HG03460 (cell line): Measurements from ENCODE around the gene ALKBH6.

Experiments used
- ATAC-seq: cut with Tn5 transposase; IDR thresholded peaks from one replicate; pipeline ENCODE4 v1.9.1; 2021; ENCODE audit not compliant: unreplicated experiment

ALKBH6 gene

GRCh38 chr19:35960432-35960972, 53.5 kb downstream of the ALKBH6 start:
- ATAC-seq = no peak

GRCh38 chr19:35959968-35960320, 54.1 kb downstream of the ALKBH6 start:
- ATAC-seq = no peak
